ENCODE data around the gene BABAM2. TPM values are rescaled to one million over a fixed set of nuclear protein-coding genes. Genes with fewer than 3 reads are reported as not detected.
A peak's percentile ranks its signal among the peaks of the same experiment; 100 is the strongest.

BABAM2 gene
- total and polyA plus RNA-seq, 2 of the 4 experiments (the other 2 are of a cell fraction), result 20.9 to 23.1 TPM

DNA sequence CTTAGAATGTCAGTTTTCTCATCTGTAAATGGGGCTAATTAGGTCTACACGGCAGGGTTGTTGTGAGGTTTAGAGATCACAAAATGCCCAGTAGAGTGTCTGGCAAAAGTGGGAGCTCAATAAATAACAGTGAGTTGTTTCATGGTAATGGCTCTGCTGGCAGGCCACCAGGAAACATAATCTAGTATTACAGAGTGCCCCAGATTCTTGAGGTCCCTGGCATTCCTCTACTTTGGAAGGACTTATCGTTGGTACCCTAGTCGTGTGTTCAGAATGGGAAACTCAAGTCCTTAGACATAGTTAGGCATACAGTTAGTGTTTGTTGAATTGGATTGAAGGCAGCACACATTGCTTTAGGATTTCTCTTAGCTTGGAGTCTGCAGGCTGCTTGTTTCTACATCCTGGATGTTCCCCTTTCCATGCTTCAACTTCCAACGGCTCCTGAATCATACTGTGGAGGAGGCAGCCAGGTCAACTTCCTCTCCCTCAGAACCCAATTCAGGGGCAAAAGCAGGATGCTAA lies 340.6 kb downstream of the BABAM2 start:
- no peak overlapping the region for H3K4me2 ChIP-seq (ENCODE audit: low read depth, low read length)
- H4K5ac ChIP-seq (ENCODE audit: low read depth, low read length), result peak overlapping the region; percentile 34; the same call in 1 of the 2 replicates
- H4K8ac ChIP-seq (ENCODE audit: low read depth in 2 of 2, low read length in 2 of 2), result peak overlapping the region in 1 of 2 experiments; percentile 18; a peak in 2 of 4 replicates
- no peak overlapping the region for H3K23ac ChIP-seq (ENCODE audit: low read depth, low read length)
- H3K27me3 ChIP-seq (ENCODE audit: control insufficient read depth, insufficient read depth, low read length), result no peaks in the 10 kb centered on the region
- TF ChIP-seq, protein P1, sequence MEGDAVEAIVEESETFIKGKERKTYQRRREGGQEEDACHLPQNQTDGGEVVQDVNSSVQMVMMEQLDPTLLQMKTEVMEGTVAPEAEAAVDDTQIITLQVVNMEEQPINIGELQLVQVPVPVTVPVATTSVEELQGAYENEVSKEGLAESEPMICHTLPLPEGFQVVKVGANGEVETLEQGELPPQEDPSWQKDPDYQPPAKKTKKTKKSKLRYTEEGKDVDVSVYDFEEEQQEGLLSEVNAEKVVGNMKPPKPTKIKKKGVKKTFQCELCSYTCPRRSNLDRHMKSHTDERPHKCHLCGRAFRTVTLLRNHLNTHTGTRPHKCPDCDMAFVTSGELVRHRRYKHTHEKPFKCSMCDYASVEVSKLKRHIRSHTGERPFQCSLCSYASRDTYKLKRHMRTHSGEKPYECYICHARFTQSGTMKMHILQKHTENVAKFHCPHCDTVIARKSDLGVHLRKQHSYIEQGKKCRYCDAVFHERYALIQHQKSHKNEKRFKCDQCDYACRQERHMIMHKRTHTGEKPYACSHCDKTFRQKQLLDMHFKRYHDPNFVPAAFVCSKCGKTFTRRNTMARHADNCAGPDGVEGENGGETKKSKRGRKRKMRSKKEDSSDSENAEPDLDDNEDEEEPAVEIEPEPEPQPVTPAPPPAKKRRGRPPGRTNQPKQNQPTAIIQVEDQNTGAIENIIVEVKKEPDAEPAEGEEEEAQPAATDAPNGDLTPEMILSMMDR (conservative IDR thresholded peaks at IDR 0.05; ENCODE audit: low read depth, low read length), result no peak
- TF ChIP-seq, protein P2, sequence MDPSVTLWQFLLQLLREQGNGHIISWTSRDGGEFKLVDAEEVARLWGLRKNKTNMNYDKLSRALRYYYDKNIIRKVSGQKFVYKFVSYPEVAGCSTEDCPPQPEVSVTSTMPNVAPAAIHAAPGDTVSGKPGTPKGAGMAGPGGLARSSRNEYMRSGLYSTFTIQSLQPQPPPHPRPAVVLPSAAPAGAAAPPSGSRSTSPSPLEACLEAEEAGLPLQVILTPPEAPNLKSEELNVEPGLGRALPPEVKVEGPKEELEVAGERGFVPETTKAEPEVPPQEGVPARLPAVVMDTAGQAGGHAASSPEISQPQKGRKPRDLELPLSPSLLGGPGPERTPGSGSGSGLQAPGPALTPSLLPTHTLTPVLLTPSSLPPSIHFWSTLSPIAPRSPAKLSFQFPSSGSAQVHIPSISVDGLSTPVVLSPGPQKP (IDR thresholded peaks at IDR 0.05; ENCODE audit: borderline replicate concordance, low read depth, low read length), result no peak
- no peak for TF ChIP-seq CHD1 (IDR thresholded peaks at IDR 0.05; ENCODE audit: low read depth, low read length)
- TF ChIP-seq MAZ (IDR thresholded peaks at IDR 0.05; ENCODE audit: borderline replicate concordance, low read depth, low read length), result no peak
- no peak for TF ChIP-seq FOS (IDR thresholded peaks at IDR 0.05; ENCODE audit: low read depth, low read length)
- no peaks in the 10 kb centered on the region for H3K36me3 ChIP-seq (ENCODE audit: control insufficient read depth, insufficient read depth, low read length)
- WGBS, 2 experiments (ENCODE audit: extremely low coverage in 2 of 2, insufficient read length in 1 of 2), result 71% methylated on average over 1 of the region's 4 CpGs; no CpG with 5 or more reads in 1 of the 2 experiments
- peak overlapping the region; percentile 17 for H3K14ac ChIP-seq (replicated peaks; ENCODE audit: low read depth, low read length)
- no TSS peak for BruUV-seq (replicated peaks)
- ChIA-PET CTCF (interaction anchor here (1.0 kb wide), 1 partner anchor 13 kb away, joined by 9 read pairs; no protein-coding TSS in a partner anchor), POLR2A (ENCODE audit: unreplicated experiment) (no interaction called here)
- H2AFZ ChIP-seq (replicated peaks; ENCODE audit: low read length, poor library complexity), result no peak overlapping the region
- peaks cover 6% of the 10 kb centered on the region; the same call in 1 of the 2 replicates for H3K9me1 ChIP-seq (ENCODE audit: insufficient read depth, low read length)
- H3K79me1 ChIP-seq (ENCODE audit: low read depth in 1 of 2, low read length in 2 of 2), result peaks cover 0 to 6% of the 10 kb centered on the region in 2 experiments; a peak in 1 of 4 replicates
- ATAC-seq (ENCODE audit: low read depth), result no peak
- H3K18ac ChIP-seq (ENCODE audit: low read depth, low read length), result peak overlapping the region; percentile 16
- 0 out of 2 replicates have a peak overlapping the region, but pooled peaks have one; percentile 38 for H4K91ac ChIP-seq (ENCODE audit: insufficient read depth, low read depth, low read length)
- peak overlapping the region; percentile 14; the same call in 1 of the 2 replicates for H2BK20ac ChIP-seq (ENCODE audit: low read depth, low read length)
- no peak overlapping the region for H3K56ac ChIP-seq (ENCODE audit: extremely low read depth, insufficient read depth, low read length)
- H4K20me1 ChIP-seq (ENCODE audit: insufficient read depth, low read length), result no peaks in the 10 kb centered on the region
- H3K9ac ChIP-seq (ENCODE audit: low read depth, low read length), result no peak overlapping the region
- H3K27ac ChIP-seq (ENCODE audit: insufficient read depth, low read length), result no peak overlapping the region
- H2BK5ac ChIP-seq (ENCODE audit: low read depth, low read length, poor library complexity, severe bottlenecking), result no peak overlapping the region
- intact Hi-C loops (cut with micrococcal nuclease), result loop anchor here (5.0 kb wide), 1 partner anchor 161 kb away; the partner anchor contains the start of gene FOSL2
- dilution Hi-C loops (cut with HindIII; ENCODE audit: low sequenced_read_pairs, unreplicated experiment), result no loop called here
- H3K4me1 ChIP-seq (ENCODE audit: control insufficient read depth, insufficient read depth, low read length), result peaks cover 14% of the 10 kb centered on the region
- H2BK15ac ChIP-seq (ENCODE audit: low read depth, low read length), result peak overlapping the region; percentile 23; the same call in 2 of the 3 replicates
- in situ Hi-C loops (cut with MboI; ENCODE audit: low sequenced_read_pairs), result no loop called here
- no peak overlapping the region for H2AK9ac ChIP-seq (replicated peaks; ENCODE audit: low read depth, low read length, poor library complexity)
- peak; percentile 69 for DNase-seq
- H3K9me3 ChIP-seq (ENCODE audit: control insufficient read depth, insufficient read depth, low read length), result no peaks in the 10 kb centered on the region
- H2BK120ac ChIP-seq (ENCODE audit: low read depth, low read length), result peak overlapping the region; percentile 10; the same call in 1 of the 2 replicates
- H3K4me3 ChIP-seq (ENCODE audit: insufficient read depth, low read depth, low read length), result no peak overlapping the region
- H2AK5ac ChIP-seq (ENCODE audit: low read depth, low read length), result peak overlapping the region; percentile 9; the same call in 1 of the 2 replicates
- peak overlapping the region; percentile 3; the same call in 1 of the 2 replicates for H3K4ac ChIP-seq (ENCODE audit: low read depth, low read length)
